ENCODE results near the gene SHISAL2A.

Gene SHISAL2A

DNA sequence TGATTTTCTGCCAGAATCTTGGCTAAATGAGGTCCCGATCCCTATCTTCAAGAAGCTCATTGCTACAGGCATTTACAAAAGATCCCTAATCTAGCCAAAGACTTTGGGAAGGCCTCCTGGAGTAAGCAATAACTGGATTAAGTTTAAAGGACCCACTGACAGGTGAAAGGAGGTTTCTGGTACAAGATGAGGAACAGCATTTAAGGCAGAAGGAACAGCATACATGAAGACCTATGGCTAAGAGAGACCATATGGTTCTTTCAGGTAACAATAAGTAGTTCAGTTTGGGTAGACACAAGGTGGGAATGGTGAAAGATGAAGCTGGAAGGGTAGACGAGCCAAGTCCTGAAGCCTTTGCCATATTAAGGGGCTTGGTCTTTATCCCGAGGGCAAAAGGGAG is 27.8 kb downstream of the SHISAL2A start:
- peaks cover 21% of the 10 kb centered on the region for H3K4me1 Mint-ChIP-seq (ENCODE audit: low read depth)
- H3K36me3 Mint-ChIP-seq: peaks cover 8% of the 10 kb centered on the region
- no peaks in the 10 kb centered on the region for H3K9me3 Mint-ChIP-seq (ENCODE audit: low read depth)
- no peaks in the 10 kb centered on the region for H3K27me3 Mint-ChIP-seq
- H3K4me3 Mint-ChIP-seq: no peak overlapping the region
- peak overlapping the region; percentile 84 for H3K27ac Mint-ChIP-seq

DNA sequence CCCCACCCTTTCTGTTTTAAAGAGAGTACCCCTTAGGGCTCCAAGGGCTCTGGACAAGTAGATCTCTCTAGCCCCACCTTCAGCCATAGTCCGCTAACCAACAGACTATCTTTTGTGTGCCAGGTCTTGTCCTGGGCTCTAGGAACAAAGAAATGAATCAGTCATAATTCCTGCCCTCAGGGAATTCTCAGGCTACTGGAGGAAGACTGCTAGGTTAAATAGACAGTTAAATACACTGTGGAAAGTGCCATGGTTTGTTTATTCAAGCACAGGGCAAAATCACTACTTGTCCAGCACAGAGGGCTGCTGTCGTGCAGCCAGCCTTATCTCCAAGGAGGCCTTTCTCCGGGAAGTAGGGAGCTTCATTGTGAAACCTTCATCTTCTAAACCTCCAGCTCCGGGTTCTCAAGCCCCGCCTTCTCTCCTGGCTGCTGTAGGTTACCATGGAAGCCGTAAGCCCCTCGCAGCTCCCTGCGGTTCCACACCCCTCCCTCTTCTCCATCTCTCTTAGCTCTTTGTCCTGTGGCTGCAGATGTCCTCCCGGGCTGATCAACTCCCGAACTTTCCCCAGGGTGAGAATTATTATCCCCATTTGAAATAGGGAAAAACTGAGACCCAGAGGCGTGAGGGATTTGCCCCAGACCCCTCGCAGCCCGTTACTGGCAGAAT is 29.8 kb downstream of the SHISAL2A start:
- no peak overlapping the region for H3K27ac Mint-ChIP-seq
- H3K27me3 Mint-ChIP-seq: no peaks in the 10 kb centered on the region
- peaks cover 6% of the 10 kb centered on the region for H3K36me3 Mint-ChIP-seq
- peaks cover 22% of the 10 kb centered on the region for H3K4me1 Mint-ChIP-seq (ENCODE audit: low read depth)
- no peak overlapping the region for H3K4me3 Mint-ChIP-seq
- H3K9me3 Mint-ChIP-seq (ENCODE audit: low read depth): no peaks in the 10 kb centered on the region

DNA sequence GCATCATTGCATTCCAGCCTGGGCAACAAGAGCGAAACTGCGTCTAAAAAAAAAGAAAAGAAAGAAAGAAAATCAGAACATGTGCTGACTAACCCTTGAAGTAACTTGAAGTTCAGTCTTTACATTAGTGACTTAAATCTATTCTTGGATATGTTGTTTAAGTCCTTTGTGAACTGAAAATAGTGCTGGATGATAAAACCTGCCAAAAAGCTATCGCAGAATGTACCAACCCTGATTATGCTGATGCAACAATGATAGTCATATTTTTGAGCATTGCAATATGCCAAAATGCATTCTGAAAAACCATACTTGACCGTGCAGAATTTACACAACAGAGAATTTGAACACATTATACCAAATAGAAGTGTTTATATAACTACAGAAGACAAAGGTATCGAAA is 30.7 kb downstream of the SHISAL2A start:
- H3K36me3 Mint-ChIP-seq: peaks cover 6% of the 10 kb centered on the region
- H3K4me3 Mint-ChIP-seq: no peak overlapping the region
- H3K27ac Mint-ChIP-seq: no peak overlapping the region
- peaks cover 17% of the 10 kb centered on the region for H3K4me1 Mint-ChIP-seq (ENCODE audit: low read depth)
- no peaks in the 10 kb centered on the region for H3K27me3 Mint-ChIP-seq
- H3K9me3 Mint-ChIP-seq (ENCODE audit: low read depth): no peaks in the 10 kb centered on the region

DNA sequence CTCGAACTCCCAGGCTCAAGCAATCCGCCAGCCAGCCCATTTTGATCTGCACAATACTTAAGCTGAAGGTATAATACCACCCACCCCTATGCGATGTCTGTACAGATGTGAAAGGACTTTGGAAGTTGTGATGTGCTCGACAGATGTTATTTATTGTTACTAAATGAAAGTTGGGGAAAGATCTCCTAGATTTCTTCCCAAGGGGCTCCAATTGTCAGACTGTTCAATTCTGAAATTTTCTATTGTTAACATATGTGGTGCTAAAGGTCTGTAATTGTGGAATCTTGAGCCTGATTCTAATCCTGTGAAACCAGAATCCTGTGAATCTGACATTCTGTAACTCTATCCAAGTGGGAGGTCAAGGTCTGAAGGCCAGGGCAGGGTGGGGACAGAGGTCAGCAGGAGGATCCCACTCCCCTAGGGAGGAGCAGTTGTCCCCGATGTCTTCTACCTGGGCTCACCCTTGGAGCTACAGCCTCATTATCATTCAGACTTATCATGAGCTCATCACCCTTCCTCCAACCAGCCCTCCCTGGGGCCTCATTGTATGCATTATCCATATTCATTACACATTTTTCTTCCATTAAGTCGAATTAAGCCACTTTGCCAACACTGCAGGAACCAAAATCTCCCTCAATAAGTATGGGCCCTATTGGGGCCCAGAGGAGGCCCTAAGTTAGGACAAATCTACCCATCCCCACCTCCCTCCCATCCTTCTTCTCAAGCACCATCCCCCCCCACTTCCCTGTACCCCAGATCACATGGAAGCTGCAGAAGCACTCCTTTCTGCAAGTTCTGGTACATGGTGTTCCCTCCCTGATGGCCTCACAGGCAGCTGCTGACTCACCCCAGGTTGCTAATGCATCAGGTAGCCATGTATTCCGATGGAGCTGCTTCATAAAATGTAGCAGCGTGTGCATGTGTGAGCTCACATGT is 32.3 kb downstream of the SHISAL2A start:
- H3K4me1 Mint-ChIP-seq (ENCODE audit: low read depth): peaks cover 5% of the 10 kb centered on the region
- H3K9me3 Mint-ChIP-seq (ENCODE audit: low read depth): no peaks in the 10 kb centered on the region
- no peak overlapping the region for H3K4me3 Mint-ChIP-seq
- no peak overlapping the region for H3K27ac Mint-ChIP-seq
- H3K27me3 Mint-ChIP-seq: no peaks in the 10 kb centered on the region
- H3K36me3 Mint-ChIP-seq: peaks cover 6% of the 10 kb centered on the region

DNA sequence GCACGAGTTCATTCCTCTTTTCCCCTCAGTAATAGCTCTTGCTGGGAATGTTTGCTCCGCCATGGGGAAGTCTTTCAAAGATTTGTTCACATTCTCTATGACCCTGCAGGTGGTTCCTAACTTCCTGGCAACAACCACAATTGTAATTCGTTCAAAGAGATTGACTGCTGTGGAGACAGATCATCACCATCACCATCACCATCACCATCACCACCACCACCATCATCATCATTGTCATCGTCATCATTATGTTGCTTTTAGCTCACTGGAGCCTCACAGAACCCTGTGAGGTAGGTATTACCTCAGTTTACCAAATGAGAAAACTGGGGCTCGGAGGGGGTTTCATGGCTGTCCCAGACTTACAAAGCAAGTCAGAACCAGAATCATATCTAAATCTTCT is 34.3 kb downstream of the SHISAL2A start:
- no peaks in the 10 kb centered on the region for H3K9me3 Mint-ChIP-seq (ENCODE audit: low read depth)
- H3K36me3 Mint-ChIP-seq: peaks cover 9% of the 10 kb centered on the region
- no peak overlapping the region for H3K4me3 Mint-ChIP-seq
- H3K27me3 Mint-ChIP-seq: no peaks in the 10 kb centered on the region
- H3K27ac Mint-ChIP-seq: no peak overlapping the region
- H3K4me1 Mint-ChIP-seq (ENCODE audit: low read depth): peaks cover 2% of the 10 kb centered on the region

DNA sequence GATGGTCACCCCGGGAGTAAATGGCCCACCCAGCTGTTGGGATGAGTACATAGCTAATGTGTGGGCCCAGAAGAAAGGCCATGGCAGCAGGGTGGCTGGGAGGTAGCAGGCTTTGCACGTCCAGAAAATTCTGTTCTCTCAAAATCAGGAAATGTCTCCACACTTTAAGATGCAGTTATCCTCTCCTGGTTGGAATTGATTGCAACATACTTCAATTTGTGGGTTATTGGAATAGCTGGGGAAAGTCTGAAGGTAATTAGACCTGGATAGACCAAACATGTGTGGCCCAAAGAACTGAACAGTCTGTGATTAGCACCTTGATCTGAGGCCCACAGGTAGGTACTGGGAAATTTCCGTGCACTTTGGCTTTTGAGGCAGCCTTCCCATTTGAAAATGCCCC is 35.0 kb downstream of the SHISAL2A start:
- Mint-ChIP-seq H3K27me3 (no peaks in the 10 kb centered on the region), H3K4me1 (ENCODE audit: low read depth) (peaks cover 2% of the 10 kb centered on the region), H3K27ac (no peak overlapping the region), H3K4me3 (no peak overlapping the region), H3K36me3 (peaks cover 10% of the 10 kb centered on the region), H3K9me3 (ENCODE audit: low read depth) (no peaks in the 10 kb centered on the region)

DNA sequence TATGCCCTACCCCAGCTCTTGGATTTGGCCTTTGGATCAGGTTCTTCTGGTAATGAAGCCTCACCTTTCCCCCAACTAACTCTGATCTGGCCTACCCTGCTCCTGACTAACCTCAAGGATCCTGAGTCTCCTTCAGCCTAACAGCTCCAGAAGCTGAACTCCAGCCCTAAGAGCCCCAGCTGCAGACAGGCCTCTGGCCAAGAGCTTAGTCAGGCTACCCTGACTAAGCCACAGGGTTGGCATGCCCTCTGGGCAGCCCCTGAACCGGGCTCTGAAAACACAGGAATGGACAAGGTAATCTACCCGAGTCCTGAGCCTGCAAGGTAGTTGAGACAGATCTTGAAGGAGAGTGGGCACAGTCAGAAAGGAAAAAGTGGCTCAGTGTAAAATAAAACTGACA is 35.7 kb downstream of the SHISAL2A start:
- H3K27ac Mint-ChIP-seq: no peak overlapping the region

DNA sequence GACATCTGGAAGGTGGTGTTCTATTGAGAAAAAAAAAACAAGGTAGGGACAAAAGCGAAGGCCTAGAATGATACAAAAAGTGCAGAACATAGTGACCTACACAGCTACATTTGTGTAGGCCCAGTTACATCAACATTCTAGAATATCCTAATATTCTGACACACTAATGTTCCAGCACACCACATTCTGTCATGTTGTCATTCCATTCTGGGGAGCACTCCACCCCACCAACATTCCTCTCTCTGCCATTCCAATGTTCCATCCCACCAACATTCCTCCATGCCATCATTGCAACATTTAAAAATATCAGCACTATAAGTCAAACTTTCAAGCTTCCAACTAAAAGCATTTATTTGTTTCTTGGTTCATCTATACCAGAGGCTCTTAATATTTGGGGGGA is 36.7 kb downstream of the SHISAL2A start:
- no peak overlapping the region for H3K27ac Mint-ChIP-seq
- no peaks in the 10 kb centered on the region for H3K27me3 Mint-ChIP-seq
- no peak overlapping the region for H3K4me3 Mint-ChIP-seq
- peaks cover 14% of the 10 kb centered on the region for H3K36me3 Mint-ChIP-seq
- H3K4me1 Mint-ChIP-seq (ENCODE audit: low read depth): peaks cover 6% of the 10 kb centered on the region
- H3K9me3 Mint-ChIP-seq (ENCODE audit: low read depth): no peaks in the 10 kb centered on the region

More for the DNA sequence above, 35.7 kb downstream of the SHISAL2A start:
- no peaks in the 10 kb centered on the region for H3K27me3 Mint-ChIP-seq
- peaks cover 14% of the 10 kb centered on the region for H3K36me3 Mint-ChIP-seq
- peaks cover 2% of the 10 kb centered on the region for H3K4me1 Mint-ChIP-seq (ENCODE audit: low read depth)
- H3K9me3 Mint-ChIP-seq (ENCODE audit: low read depth): no peaks in the 10 kb centered on the region
- no peak overlapping the region for H3K4me3 Mint-ChIP-seq

DNA sequence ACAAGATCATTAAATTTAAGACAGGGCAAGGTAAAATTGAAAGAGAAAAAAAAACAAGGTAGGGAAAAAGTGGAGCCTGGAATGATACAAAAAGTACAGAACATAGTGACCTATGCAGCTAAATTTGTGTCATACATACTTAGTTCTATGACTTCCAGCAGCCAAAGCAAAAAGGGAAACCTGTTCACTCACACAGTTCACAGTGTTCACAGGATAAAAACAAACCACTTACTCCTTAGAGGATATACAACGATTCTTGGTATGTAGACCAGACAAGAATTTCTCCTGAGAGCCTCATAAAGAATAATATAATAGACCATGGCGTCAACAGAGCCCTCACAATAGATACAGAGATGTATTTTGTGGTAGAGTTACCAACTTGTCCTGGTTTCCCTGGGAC is 37.6 kb downstream of the SHISAL2A start:
- Mint-ChIP-seq H3K9me3 (ENCODE audit: low read depth) (no peaks in the 10 kb centered on the region), H3K27me3 (no peaks in the 10 kb centered on the region), H3K27ac (no peak overlapping the region), H3K4me3 (no peak overlapping the region), H3K36me3 (peaks cover 14% of the 10 kb centered on the region), H3K4me1 (ENCODE audit: low read depth) (peaks cover 11% of the 10 kb centered on the region)

DNA sequence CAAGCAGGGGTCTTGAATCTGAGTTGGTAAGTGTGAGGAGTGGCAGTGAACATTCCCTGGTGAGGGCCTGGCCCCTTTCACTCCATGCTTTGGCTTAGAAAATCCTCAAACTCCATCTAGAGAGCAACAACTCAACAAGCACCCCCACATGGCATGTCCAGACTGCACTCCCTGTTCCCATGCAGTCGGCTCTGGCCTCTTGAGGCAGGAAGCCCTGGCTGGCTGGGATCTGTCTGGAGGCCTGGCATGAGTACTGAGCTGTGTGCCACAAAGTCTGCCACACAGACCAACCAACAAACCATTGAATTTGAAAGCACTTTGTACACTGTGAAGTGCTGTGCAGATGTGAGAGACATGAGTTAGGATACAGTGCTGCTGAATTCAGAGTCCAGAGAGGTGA is 40.0 kb downstream of the SHISAL2A start:
- Mint-ChIP-seq H3K36me3 (peaks cover 10% of the 10 kb centered on the region), H3K9me3 (ENCODE audit: low read depth) (no peaks in the 10 kb centered on the region), H3K27ac (no peak overlapping the region), H3K4me3 (no peak overlapping the region), H3K27me3 (no peaks in the 10 kb centered on the region), H3K4me1 (ENCODE audit: low read depth) (peaks cover 9% of the 10 kb centered on the region)

DNA sequence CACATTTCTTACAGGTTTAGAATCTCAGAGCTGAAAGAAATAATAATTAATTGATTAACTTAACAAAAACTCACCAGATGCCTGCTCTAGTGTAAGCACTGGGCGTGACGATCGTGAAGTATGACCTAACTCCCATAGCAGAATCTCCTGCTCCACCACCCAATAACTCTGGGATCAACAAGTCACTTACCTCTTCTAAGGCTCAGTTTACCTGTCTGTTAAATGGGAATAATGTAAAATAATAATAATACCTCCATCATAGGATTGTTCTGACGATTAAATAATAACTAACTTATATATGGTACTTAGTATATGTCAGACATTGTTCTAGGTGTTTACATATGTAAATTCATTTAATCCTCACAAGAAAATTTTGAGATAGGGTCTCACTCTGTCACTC is 40.5 kb downstream of the SHISAL2A start:
- Mint-ChIP-seq H3K27me3 (no peaks in the 10 kb centered on the region), H3K4me1 (ENCODE audit: low read depth) (peaks cover 9% of the 10 kb centered on the region), H3K36me3 (peaks cover 10% of the 10 kb centered on the region), H3K4me3 (no peak overlapping the region), H3K9me3 (ENCODE audit: low read depth) (no peaks in the 10 kb centered on the region), H3K27ac (no peak overlapping the region)

DNA sequence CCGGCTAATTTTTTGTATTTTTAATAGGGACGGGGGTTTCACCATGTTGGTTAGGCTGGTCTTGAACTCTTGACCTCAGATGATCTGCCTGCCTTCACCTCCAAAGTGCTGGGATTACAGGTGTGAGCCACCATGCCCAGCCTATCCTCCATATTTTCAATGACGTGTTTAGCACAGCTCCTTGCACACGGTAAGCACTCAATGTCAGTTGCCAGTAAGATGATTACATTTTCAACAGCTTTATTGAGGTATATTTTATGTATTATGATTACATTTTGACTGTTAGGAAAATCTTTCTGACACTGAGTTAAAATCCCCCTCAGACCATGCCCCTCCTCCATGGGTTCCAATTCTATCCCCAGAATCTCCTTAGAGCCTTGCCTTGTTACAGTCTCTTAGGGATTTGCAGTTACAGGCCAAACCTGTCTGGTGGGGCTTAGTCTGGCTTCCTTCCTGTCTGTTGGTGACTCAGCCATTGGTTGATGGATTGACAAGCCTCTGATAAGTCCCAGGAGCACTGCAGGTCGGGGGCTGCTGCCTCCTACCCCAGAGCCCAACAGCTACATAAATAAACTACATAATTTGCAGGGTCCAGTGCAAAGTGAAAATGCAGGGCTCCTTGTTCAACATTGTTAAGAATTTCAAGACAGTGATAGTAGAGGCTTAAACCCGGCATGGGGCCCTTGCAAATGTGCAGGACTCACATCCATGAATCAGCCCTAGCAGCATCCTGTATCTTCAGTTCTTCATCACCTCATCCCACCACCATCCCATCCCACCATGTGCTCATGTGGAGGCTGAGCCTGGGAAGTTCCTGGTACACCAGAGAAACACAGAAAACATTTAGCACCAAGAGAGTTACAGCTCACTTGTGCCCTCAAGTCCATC is 41.8 kb downstream of the SHISAL2A start:
- H3K27me3 Mint-ChIP-seq: no peaks in the 10 kb centered on the region
- peak overlapping the region; percentile 28 for H3K27ac Mint-ChIP-seq
- H3K4me1 Mint-ChIP-seq (ENCODE audit: low read depth): peaks cover 9% of the 10 kb centered on the region
- peaks cover 10% of the 10 kb centered on the region for H3K36me3 Mint-ChIP-seq
- H3K9me3 Mint-ChIP-seq (ENCODE audit: low read depth): no peaks in the 10 kb centered on the region
- H3K4me3 Mint-ChIP-seq: no peak overlapping the region

DNA sequence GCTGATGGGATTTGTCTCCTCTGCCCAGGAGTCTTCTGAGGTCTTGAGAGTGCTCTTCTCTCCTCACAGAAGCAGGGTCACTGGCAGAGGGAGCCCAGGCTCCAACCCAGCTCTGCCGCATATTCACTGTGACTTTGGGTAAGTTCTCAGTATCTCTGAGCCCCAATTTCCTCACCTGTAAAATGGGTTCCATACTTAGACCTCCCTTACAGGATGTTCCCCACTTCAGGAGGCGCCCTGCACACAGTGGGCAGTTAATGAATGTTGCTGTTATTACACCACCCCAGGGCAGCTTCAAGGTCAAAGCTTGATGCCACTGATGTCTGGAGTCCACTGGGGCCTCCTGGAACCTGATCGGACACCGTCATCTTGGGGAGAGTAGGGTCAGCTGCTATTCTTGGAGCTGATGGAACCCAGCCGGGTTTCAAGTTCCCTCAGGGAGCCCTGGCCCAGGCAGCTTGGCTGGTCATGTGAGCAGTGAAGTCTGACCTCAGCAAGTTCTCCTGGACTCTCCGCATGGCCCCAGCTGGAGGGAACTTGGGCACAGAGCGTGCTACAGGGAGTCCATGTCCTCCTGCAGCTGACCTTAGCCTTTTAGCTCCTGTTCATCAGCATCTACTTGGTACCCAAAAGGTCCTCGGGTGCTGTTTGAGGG is 43.4 kb downstream of the SHISAL2A start:
- no peaks in the 10 kb centered on the region for H3K9me3 Mint-ChIP-seq (ENCODE audit: low read depth)
- no peak overlapping the region for H3K27ac Mint-ChIP-seq
- H3K4me3 Mint-ChIP-seq: no peak overlapping the region
- peaks cover 9% of the 10 kb centered on the region for H3K4me1 Mint-ChIP-seq (ENCODE audit: low read depth)
- H3K27me3 Mint-ChIP-seq: no peaks in the 10 kb centered on the region
- peaks cover 7% of the 10 kb centered on the region for H3K36me3 Mint-ChIP-seq

DNA sequence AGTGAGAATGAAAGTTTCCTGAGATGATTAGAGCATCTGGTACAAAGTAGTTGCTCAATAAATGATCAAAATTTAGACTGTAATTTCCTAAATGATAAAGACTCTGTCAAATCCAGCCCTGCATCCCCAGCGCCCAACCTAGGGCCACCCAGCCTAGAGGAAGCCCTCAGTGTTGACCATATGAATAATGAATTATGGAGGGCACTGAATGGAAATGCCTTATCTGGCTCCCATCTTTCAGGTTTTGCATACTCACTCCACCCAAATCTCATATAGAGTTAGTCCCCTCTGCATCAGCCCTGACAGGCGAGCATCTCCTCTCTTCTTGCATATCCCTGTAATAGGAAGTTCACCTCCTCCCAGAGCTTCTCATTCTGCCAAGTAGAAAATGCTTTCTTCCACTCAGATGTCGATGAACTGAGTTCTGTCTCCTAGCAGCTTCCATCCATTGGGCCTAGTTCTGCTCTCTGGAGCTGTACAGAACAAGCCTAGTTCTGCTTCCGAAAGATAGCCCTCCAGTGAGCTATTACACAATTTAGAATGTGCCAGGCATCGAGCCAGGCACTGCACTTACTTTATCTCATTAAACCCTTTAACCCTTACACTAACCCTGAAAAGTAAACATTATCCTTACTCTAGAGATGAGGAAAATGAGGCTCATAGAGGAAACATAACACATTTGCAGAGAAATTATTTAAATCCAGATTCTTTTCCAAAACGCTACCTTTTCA is 44.3 kb downstream of the SHISAL2A start:
- H3K9me3 Mint-ChIP-seq (ENCODE audit: low read depth): no peaks in the 10 kb centered on the region
- H3K36me3 Mint-ChIP-seq: peaks cover 6% of the 10 kb centered on the region
- peaks cover 9% of the 10 kb centered on the region for H3K4me1 Mint-ChIP-seq (ENCODE audit: low read depth)
- no peak overlapping the region for H3K27ac Mint-ChIP-seq
- H3K27me3 Mint-ChIP-seq: no peaks in the 10 kb centered on the region
- no peak overlapping the region for H3K4me3 Mint-ChIP-seq
